GM04504 (cell line): Measurements from ENCODE around the gene MFAP4.

Source experiments
- DNase-seq: peaks from one replicate; pipeline ENCODE4 v3.0.0-alpha.2; 2012; ENCODE audit warnings: low read depth

MFAP4 gene

GRCh38 chr17:19410091-19410490, 23.1 kb upstream of the MFAP4 start:
- DNase-seq, result no peak

- DNase-seq, result no peak
Measured at GRCh38 chr17:19409509-19409908, 22.5 kb upstream of the MFAP4 start.

- no peak for DNase-seq
Measured at GRCh38 chr17:19409066-19409465, 22.1 kb upstream of the MFAP4 start.

- DNase-seq, result no peak
Measured at GRCh38 chr17:19408346-19408710, 21.3 kb upstream of the MFAP4 start.

- no peak for DNase-seq
Measured at GRCh38 chr17:19407601-19408345, 20.8 kb upstream of the MFAP4 start.

- DNase-seq, result no peak
Measured at GRCh38 chr17:19405114-19405513, 18.1 kb upstream of the MFAP4 start.

GRCh38 chr17:19404264-19404663, 17.3 kb upstream of the MFAP4 start:
- no peak for DNase-seq

- no peak for DNase-seq
Measured at GRCh38 chr17:19403021-19403420, 16.0 kb upstream of the MFAP4 start.

GRCh38 chr17:19402171-19402570, 15.2 kb upstream of the MFAP4 start:
- DNase-seq, result no peak

- no peak for DNase-seq
Measured at GRCh38 chr17:19401321-19402010, 14.5 kb upstream of the MFAP4 start.

GRCh38 chr17:19399750-19400450, 12.9 kb upstream of the MFAP4 start:
- DNase-seq, result no peak

GRCh38 chr17:19398301-19399181, 11.6 kb upstream of the MFAP4 start:
- DNase-seq, result no peak

- no peak for DNase-seq
Measured at GRCh38 chr17:19397556-19398041, 10.6 kb upstream of the MFAP4 start.

- no peak for DNase-seq
Measured at GRCh38 chr17:19392303-19392702, 5.3 kb upstream of the MFAP4 start.

GRCh38 chr17:19391432-19391831, 4.4 kb upstream of the MFAP4 start:
- no peak for DNase-seq

GRCh38 chr17:19390951-19391350, 4.0 kb upstream of the MFAP4 start:
- no peak for DNase-seq

- no peak for DNase-seq
Measured at GRCh38 chr17:19388791-19389785, 2.1 kb upstream of the MFAP4 start.

GRCh38 chr17:19387921-19388521, 1.0 kb upstream of the MFAP4 start:
- peak; percentile 82 for DNase-seq

- peak; percentile 76 for DNase-seq
Measured at GRCh38 chr17:19386051-19386929, 700 bp downstream of the MFAP4 start.
